22Rv1 (cell line): Measurements from ENCODE around the gene SEPTIN12.

ENCODE experiments used
- ZFX ChIP-seq: fragments of 450-650 bp; IDR thresholded peaks from 2 replicates; pipeline ENCODE4 v1.6.1; 2017; ENCODE audit warnings: antibody characterized with exemption, borderline replicate concordance
- TF ChIP-seq, protein P1 (sequence below): fragments of 450-650 bp; IDR thresholded peaks from 2 replicates; pipeline ENCODE4 v1.5.1; 2017; ENCODE audit warnings: mild to moderate bottlenecking

GRCh38 chr16:4799171-4799855, 11.2 kb upstream of the SEPTIN12 start:
- TF ChIP-seq, protein P1, sequence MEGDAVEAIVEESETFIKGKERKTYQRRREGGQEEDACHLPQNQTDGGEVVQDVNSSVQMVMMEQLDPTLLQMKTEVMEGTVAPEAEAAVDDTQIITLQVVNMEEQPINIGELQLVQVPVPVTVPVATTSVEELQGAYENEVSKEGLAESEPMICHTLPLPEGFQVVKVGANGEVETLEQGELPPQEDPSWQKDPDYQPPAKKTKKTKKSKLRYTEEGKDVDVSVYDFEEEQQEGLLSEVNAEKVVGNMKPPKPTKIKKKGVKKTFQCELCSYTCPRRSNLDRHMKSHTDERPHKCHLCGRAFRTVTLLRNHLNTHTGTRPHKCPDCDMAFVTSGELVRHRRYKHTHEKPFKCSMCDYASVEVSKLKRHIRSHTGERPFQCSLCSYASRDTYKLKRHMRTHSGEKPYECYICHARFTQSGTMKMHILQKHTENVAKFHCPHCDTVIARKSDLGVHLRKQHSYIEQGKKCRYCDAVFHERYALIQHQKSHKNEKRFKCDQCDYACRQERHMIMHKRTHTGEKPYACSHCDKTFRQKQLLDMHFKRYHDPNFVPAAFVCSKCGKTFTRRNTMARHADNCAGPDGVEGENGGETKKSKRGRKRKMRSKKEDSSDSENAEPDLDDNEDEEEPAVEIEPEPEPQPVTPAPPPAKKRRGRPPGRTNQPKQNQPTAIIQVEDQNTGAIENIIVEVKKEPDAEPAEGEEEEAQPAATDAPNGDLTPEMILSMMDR = no peak
- TF ChIP-seq ZFX = no peak
